GM21528 (cell line): Measurements from ENCODE around the gene ID2.

Experiments used
- ATAC-seq: cut with Tn5 transposase; IDR thresholded peaks from one replicate; pipeline ENCODE4 v1.9.1; 2021; ENCODE audit warnings: mild to moderate bottlenecking, moderate library complexity; ENCODE audit not compliant: unreplicated experiment, low FRiP score

The ID2 gene

DNA sequence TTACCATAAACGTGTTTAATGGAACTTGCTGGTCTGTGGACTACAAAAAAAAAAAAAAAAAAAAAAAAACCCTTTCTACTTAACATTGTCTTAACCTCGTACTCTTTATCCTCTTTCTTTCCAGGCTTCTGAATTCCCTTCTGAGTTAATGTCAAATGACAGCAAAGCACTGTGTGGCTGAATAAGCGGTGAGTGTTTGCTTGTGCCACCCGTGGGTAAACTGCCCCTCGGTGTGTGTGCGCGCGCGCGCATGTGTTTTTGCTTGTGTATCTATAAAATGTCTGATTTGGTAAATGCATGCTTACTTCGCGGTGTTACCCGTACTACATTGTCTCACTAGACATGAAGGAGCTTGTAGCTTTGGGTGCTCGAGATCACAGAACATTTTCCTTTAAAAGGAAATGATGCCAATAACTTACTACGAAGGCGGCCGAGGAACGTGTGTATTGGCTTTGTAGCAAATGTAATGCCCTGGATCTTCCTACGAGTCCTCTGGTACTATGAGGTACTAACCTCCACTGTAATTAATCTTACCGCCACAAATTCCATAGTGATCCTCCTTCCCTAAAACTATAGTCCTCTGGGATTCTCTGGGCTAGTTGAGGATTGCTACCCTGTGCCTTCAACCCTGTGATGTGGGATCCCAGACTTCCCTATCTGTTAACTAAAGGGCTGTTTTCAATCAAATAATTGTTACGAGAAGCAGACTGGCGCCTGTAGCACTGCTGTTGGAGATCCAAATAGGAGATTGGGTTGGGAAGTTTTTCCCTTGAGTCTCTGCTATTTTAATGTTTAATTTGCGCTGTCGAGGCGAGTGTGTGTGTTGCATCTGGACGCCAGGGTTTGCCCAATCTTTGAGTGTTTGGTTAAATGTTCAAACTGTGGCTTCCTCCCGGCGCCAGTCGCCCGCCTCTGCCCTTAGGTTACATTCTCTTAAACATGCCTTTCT lies 1.1 kb downstream of the ID2 start:
- no peak for ATAC-seq

DNA sequence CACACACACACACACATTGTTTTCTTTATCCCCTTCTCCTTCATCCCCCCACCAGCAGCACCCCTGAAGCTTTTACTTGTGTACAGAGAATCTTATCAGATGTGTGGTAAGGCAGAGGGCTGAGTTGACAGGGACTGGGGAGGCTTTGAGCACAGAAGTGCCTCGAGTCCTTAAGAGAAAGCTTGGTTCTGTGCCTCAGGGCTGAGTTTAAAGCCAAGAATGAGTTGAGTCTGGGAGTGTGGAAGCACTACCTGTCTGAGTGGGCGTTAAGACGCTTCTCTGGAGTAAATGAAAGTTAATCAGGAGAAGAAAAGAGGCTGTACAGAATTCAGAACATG lies 2.7 kb downstream of the ID2 start:
- ATAC-seq = no peak

DNA sequence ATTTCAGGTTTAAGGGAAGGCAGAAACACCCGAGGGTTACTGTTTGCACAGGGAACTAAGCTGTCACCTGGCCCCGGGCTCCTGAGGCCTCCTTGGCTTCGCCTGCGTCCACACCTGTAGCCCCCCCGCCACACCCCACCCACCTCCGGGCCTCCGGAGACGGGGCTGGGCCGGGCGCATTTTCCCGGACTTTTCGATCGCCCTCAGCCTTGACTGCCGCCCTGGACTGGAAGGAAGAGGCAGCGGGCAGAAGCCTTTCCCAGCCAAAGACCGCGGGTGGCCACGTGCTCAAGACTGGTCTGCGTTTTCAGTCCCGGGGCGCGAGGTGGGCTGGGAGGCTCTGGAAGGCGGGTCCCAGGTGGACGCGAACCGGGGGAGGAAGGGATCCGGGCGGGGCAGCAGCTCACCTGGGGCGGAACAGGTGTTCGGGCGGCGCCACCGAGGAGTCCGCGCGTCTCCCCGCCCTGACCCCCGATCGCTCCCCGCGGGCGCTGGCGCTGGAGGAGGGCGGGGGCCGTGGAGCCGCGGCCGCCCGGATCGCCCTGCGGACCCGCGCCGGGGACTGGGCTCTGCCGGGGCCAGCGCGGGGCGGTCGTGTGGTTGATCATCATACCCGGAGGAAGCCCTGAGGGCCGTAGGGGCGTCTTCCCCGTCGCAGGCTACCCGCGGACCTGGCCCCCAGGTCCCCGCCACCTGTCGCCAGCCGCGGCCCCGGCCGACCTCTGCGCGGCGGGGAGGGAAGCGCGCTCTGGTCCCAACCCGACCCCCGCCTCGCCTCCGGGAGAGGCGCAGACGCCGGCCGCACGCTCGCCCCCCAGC lies 3.2 kb downstream of the ID2 start:
- ATAC-seq = peak; percentile 10

DNA sequence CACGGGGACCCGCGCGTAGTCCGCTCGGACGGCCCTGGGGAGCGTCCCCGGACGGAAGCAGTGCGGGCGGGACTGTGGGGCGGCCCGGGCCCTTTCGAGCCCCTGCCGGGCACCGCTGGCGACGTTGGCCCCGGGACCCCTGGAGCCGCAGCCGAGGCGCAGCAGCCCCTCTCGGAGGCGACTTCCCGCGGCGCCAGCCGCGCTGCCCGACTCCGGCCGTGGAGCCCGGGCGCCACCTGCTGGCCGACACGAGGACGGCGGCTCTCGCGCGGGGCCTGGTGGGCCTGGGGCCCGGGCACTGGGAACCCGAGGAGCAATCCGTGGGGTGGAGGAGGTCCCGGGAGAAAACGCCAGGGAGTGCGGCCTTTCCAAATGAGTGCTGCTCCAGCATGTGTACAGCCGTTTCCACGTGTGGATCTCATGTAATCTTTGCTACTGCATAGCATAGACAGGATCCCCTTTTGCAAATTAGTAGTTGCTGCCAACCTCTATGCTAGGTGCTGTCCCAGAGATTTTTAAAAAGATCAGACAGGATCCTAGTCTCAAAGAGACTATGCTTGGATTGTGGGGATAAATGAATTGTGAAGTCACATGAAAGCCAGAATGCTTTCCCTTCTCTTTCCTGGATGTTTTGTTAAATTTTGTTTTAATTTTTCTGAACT lies 4.0 kb downstream of the ID2 start:
- ATAC-seq = peak; percentile 29

DNA sequence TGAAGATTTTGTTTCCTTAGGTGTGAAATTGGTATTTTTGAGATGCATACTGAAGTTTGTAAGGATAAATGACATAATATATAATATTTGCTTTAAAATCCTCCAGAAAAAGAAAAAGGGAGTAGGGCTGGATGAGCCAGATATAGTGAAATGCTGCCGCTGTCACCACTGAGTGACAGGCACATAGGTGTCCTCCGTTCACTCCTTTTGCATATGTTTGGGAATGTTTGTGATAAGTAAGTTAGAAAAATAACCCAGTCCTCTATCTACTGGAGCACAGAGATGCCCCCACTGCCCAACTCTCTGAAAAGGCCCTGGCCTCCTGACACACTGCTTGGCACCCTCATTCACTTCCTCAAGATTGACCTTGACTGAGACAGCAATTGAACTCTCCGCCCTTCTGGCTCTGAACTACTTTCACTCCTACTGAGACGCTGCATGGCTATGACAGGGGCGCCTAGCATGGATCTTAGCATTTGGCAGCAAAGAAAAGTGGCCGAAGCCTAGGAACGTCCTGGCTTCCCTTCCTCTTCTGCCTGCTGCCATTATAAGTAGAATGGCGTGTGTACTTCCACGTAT lies 10.1 kb downstream of the ID2 start:
- ATAC-seq = no peak

DNA sequence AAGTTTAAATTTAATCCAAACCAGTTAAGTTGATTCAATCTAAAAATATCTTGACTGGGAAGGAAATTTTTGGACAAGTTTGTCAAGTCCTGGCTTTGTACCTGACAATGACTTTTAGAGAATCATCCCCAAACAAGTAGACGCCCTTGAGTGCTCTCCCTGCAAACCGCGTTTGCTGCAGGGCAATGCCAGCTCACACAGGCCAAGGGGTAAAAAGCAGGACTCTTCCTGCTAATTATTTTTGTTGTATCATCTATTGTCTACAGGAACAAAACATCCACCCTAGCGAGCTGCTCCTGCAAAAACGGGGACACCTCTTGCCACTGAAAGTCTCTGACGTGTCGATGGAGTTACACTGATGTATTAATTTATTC lies 10.9 kb downstream of the ID2 start:
- no peak for ATAC-seq

DNA sequence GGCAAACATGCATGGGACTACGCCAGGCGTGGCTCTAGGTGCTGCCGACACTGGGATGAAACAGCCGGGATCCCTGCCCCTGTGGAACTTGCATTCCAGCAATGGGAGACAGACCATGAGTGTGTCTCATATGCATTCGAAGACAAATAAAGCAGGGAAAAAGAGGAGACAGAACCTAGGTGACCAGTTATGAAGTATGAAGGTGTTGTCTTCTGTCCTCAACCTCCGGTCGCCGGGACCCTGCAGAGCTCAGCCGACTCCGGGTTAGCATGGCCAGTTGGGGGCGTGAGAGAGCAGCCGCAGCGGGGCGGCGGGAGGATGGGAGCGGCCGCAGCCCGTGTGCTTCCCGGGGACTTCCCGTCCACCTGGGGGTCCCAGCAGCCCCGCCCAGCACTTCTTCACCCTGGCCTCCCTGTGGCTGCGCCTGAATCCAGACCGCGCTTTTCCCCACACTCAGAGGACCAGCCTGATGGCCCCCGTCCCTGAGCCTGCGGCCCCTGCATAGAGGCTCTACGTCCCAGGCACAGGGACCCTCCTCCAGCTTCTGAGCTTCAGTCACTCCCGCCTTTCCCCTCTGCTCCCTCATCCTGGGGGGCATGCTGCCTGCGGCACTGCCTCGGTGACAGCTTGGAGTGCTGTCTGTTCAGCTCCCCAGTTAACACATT lies 11.4 kb downstream of the ID2 start:
- no peak for ATAC-seq

DNA sequence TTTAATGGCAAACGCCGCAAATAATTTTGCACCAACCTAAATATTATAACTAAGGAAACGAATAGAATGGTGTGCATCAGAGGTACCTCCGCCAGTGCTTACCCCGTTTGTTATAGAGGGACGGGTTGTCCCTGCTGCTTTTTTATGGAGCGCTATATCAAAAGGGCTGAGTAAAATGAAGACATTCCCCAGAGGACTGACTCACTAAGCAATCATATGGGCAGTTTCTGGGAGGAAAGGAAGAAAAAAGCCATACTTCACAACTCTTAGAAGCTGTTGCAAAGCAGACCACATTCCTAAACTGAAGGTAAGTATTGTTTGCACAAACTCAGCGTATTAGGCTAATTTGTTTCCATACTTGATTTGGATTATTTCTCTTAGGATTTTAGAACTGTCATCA lies 12.9 kb downstream of the ID2 start:
- no peak for ATAC-seq

DNA sequence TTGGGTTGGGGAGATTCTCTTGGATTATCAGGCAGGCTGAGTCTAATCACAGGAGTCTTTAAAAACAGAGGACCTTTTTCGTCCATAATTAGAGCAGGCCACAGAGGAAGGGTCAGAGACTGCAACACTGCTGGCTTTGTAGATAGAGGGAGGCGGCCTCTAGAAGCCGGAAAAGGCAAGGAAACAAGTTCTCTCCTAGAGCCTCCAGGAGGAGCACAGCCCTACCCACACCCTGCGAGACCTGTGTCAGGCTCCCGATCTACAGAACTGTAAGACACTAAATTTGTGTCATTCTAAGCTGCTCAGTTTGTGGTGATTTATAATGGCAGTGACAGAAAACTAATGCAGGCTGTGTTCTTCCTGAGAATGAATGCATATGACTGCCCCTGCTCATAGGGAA lies 15.3 kb downstream of the ID2 start:
- no peak for ATAC-seq

DNA sequence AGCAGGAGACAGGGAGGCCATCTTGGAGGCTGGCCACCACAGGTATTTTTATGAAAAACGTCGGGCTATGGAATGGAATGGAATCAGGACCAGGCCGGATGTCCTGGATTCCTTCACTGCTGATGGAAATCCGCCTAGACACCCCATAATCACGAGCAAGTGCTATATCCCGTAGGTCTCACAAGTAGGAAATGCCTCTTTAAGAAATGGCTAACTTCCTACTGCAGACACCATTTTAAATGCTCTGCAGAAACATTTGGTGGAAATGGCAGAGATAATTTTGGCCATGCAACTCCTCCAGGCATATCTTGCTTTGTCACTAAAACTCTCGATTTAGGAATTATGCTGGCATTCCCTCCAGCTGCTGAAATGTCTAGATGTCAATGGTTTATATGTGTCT lies 18.0 kb downstream of the ID2 start:
- no peak for ATAC-seq

DNA sequence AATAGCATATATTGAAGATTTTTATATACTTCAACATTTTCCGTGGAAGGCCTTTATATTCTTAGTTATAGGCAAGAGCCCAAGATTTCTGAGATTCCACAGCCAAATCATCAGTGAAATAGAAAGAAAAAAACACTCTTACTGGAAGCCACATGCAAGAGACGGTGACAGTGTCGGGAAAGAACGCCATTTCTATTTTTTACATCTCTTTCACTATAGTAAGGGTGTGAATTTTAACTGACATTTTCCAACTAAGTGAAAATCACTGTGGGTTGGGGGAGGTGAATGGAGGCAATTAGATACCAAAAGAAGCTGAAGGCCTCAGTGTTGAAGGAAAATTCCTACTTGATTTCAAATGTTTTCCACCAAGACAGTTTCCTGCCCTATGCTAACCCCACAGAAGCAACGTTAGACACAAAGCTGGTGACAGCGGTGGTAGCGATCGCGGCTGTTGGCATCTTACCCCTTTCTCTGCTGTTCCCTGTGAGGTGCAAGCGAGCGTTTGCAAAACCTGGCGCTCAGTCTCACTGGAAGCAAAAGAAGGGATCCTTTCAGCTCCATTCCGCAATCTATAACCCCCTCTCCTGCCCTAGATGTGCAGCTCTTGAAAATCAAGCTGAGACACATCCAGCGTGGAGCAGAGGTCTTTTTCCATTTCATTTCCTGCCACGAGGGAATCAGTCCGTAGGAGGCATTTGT lies 20.0 kb downstream of the ID2 start:
- ATAC-seq = no peak

DNA sequence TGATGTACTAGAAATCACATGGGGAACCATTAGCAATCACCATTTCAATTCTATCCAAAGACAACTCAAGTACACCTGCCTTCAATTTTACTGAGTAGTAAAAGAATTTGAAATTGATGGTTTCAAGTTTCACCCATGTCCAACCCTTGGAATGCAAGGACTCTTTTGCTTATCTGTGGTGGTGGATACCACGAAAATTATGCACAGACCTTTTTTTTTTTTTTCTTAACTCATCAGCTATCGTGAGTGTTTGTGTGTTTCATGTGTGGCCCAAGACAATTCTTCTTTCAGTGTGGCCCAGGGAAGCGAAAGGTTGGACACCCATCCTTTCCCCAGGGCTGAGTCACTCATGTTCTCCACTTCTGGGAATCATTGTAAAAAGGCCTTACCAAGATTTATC lies 23.1 kb downstream of the ID2 start:
- no peak for ATAC-seq

DNA sequence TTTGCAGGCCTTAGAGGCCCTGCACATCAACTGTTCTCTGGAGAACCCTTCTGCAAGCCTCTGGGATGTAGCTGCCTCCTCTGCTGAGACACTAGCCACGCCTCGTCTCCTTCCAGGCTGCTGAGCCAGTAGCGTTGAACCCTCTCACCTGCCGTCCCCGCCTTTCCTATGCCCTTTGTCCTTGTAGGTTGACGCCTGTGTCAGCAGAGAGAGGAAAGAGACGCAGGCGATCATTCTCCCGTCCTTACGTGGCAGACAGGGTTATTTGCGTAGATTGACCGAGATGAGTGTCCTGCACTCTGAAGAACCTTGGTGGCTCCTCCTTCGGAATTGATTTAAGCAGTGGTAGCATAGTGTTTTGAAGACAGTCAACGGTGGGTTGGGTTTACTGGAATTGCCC lies 27.8 kb downstream of the ID2 start:
- ATAC-seq = no peak

DNA sequence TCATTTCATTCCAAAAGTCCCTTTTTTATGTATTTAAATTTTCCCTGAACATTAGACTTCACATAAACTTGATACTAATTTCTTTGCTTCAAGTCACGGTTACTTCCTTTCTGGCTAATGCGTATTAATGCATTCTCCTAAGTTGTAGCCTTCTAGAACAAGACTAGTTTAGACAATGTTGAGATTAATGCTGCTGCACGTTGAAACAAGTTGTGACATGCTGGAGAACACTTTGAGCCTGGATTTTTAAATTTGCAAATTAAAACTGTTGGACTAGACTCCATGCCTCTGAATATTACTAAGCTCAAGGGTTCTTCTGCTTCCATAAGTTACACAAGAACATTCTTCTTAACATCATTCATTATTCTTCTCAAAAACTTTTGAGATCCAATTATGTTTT lies 29.1 kb downstream of the ID2 start:
- ATAC-seq = no peak

DNA sequence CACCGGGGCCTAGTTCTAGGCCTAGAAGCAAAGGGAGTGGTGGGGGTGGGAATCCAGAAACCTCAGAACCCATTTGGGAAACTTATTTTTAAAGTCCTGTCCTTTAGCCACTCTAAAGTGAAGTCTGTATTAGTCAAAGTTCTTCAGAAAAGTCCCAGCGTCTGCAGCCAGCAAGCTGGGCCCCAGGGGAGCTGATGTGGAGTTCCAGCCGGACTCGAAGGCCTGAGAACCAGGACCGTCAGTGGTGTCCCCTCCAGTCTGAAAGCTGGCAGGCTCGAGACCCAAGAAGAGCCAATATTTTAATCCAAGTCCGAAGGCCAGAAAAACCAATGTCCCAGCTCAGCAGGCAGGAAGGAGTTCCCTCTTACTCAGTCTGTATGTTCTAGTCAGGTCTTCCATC lies 32.4 kb downstream of the ID2 start:
- no peak for ATAC-seq

DNA sequence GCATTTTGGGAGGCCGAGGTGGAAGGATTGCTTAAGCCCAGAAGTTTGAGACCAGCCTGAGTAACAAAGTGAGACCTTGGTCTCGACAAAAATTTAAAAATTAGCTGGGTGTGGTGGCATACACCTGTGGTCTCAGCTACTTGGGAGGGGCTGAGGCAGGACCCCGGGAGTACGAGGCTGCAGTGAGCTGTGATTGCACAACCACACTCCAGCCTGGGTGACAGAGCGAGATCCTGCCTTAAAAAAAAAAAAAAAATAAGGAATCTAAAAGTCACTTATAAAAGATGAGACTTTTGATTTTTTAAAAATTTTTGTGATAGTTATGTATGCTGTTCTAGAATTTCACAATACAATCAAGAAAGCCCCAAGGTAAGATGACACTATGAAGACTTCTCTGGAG lies 33.1 kb downstream of the ID2 start:
- ATAC-seq = no peak

DNA sequence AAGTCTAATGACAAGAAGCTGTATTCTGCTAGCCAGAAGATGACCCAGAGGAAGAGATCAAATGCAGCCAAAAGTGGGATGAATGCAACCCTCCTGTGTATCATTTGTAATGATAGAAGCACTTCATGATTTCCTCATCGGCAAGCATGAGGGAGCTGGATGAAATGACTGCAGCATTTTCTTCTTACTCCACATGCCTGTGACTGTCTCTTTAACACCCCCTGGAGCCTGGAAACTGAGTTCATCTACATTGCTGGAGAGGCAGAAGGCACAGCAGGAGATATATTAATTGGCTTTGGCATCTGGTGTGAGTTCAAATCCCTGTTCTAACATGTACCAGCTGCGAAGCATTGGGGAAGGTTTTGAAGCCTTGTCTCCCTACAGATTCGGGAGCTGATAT lies 37.7 kb downstream of the ID2 start:
- no peak for ATAC-seq

DNA sequence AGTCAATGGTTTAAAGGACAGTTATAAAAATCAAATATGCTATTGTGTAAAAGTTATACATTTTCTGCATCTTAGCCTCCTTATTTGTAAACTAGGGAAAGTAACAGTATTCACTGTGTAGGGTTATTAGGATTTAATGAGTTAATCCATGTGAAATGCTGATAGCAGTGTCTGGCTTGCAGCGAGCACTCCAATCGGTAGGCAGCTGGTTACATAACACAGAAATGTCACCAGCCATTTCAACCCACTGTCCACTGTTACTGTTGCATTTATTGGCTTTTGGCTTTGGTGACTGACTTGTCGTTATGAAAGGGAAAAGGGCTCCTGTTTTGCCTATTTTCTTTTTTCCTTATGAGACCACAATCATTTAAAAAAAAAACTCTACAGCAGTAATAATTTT lies 38.9 kb downstream of the ID2 start:
- no peak for ATAC-seq

DNA sequence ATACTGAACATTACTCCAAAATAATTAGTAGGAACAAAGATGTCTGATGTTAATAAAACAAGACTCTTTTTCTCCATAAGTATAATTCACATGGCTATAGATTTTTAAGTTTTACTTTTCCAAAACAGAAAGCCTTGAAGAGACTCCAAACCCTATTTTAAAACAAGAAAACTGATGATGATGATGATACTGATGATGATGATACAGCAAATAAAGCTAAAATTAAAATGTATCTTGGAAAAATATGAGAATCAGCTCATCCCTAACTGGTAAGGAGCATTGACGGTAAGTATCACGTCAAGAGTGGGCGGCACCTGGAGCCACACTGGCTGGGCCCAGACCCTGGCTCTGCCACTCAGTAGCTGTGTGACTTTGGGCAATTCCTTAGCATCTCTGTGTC lies 39.6 kb downstream of the ID2 start:
- ATAC-seq = no peak

DNA sequence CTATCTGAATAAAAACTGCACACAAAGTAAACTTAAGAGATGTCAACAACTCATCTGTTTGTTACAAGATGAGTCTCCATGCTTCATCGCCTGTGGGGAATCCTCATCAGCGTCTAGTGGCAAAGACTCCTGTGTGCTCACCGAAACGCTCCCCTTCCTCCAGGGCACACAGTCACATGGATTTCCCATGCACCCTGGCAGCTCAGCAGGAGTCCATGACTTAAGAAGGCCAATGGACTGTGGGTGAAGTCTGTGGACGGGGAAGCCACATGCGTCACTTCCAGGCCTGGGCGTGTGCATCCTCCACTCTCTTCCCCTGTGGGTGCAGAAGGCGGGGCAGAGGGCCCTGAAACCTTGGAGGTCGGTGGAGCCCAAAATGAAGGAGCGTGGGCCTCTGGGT lies 41.1 kb downstream of the ID2 start:
- ATAC-seq = no peak
